ENCODE measurements around the gene RAD9B. TPM values are rescaled to one million over a fixed set of nuclear protein-coding genes. Genes with fewer than 3 reads are reported as not detected.

The RAD9B gene
- total and polyA plus RNA-seq, 2 of the 13 experiments (the other 11 are each of a cell fraction or from before 2014, with no cell fraction given), result 0.05 to 0.38 TPM

DNA sequence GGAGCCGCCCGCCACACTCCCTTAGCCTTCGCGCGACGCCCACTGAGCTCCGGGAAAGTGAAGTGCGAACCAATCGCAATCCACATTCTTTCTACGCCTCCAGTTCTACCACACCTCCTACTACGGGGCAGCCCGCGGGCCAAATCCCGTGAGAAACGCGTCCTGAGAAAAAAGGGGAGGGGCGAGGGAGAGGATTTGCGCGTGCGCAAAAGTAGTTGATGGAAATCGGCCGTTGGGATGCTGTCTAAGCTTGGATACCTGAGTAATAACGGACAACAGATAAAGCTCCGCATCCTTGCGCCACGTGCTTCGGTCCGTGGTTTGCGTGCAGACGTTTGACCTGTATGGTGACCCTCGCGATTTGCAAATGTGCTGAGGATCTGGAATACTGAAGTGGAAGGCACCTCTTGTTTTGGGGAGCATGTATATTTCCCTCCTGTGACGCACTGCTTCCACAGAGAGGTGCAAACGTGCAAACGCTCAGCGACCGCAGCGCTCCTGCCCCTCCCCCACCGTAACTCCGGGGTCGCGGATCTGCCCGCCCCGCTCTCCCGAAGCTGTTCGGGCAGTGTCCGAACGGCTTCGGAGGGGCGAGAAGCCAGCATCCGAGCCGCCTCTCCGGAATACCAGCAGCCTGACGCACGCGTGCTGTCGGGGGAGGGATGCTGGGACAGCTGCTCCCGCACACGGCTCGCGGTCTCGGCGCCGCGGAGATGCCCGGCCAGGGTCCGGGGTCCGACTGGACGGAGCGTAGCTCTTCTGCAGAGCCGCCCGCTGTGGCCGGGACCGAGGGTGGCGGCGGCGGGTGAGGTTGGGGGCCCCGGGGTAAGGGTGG, 33.7 kb upstream of the RAD9B start, which contains the start of the genes FAM216A and GPN3 (continued):
- TF ChIP-seq, protein P1, sequence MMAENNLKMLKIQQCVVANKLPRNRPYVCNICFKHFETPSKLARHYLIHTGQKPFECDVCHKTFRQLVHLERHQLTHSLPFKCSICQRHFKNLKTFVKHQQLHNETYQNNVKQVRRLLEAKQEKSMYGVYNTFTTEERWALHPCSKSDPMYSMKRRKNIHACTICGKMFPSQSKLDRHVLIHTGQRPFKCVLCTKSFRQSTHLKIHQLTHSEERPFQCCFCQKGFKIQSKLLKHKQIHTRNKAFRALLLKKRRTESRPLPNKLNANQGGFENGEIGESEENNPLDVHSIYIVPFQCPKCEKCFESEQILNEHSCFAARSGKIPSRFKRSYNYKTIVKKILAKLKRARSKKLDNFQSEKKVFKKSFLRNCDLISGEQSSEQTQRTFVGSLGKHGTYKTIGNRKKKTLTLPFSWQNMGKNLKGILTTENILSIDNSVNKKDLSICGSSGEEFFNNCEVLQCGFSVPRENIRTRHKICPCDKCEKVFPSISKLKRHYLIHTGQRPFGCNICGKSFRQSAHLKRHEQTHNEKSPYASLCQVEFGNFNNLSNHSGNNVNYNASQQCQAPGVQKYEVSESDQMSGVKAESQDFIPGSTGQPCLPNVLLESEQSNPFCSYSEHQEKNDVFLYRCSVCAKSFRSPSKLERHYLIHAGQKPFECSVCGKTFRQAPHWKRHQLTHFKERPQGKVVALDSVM (CRISPR knock-in tag; IDR thresholded peaks at IDR 0.05), result no peak
- TF ChIP-seq ZNF557 (CRISPR knock-in tag; IDR thresholded peaks at IDR 0.05), result peak; percentile 16; the same call in 1 of the 2 replicates
- TF ChIP-seq, protein P2, sequence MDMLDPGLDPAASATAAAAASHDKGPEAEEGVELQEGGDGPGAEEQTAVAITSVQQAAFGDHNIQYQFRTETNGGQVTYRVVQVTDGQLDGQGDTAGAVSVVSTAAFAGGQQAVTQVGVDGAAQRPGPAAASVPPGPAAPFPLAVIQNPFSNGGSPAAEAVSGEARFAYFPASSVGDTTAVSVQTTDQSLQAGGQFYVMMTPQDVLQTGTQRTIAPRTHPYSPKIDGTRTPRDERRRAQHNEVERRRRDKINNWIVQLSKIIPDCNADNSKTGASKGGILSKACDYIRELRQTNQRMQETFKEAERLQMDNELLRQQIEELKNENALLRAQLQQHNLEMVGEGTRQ (IDR thresholded peaks at IDR 0.05; ENCODE audit: low read depth, low read length), result no peak
- TF ChIP-seq, protein P2 (CRISPR knock-in tag; IDR thresholded peaks at IDR 0.05; ENCODE audit: borderline replicate concordance), result no peak
- peak; percentile 91 for TF ChIP-seq BORCS8-MEF2B (CRISPR knock-in tag; IDR thresholded peaks at IDR 0.05)
- TF ChIP-seq FLYWCH1 (CRISPR knock-in tag; IDR thresholded peaks at IDR 0.05), result peak; percentile 73
- TF ChIP-seq, protein P3, sequence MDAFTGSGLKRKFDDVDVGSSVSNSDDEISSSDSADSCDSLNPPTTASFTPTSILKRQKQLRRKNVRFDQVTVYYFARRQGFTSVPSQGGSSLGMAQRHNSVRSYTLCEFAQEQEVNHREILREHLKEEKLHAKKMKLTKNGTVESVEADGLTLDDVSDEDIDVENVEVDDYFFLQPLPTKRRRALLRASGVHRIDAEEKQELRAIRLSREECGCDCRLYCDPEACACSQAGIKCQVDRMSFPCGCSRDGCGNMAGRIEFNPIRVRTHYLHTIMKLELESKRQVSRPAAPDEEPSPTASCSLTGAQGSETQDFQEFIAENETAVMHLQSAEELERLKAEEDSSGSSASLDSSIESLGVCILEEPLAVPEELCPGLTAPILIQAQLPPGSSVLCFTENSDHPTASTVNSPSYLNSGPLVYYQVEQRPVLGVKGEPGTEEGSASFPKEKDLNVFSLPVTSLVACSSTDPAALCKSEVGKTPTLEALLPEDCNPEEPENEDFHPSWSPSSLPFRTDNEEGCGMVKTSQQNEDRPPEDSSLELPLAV (CRISPR knock-in tag; conservative IDR thresholded peaks at IDR 0.05; ENCODE audit: low read depth), result peak; percentile 84; the same call in 1 of the 2 replicates
- TF ChIP-seq, protein P4, sequence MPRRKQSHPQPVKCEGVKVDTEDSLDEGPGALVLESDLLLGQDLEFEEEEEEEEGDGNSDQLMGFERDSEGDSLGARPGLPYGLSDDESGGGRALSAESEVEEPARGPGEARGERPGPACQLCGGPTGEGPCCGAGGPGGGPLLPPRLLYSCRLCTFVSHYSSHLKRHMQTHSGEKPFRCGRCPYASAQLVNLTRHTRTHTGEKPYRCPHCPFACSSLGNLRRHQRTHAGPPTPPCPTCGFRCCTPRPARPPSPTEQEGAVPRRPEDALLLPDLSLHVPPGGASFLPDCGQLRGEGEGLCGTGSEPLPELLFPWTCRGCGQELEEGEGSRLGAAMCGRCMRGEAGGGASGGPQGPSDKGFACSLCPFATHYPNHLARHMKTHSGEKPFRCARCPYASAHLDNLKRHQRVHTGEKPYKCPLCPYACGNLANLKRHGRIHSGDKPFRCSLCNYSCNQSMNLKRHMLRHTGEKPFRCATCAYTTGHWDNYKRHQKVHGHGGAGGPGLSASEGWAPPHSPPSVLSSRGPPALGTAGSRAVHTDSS (CRISPR knock-in tag; conservative IDR thresholded peaks at IDR 0.05), result no peak
- no peak for TF ChIP-seq ZNF264 (CRISPR knock-in tag; IDR thresholded peaks at IDR 0.05)
- TF ChIP-seq ZNF383 (CRISPR knock-in tag; IDR thresholded peaks at IDR 0.05; ENCODE audit: borderline replicate concordance), result no peak; the same call in 1 of the 2 replicates
- TF ChIP-seq, protein P5, sequence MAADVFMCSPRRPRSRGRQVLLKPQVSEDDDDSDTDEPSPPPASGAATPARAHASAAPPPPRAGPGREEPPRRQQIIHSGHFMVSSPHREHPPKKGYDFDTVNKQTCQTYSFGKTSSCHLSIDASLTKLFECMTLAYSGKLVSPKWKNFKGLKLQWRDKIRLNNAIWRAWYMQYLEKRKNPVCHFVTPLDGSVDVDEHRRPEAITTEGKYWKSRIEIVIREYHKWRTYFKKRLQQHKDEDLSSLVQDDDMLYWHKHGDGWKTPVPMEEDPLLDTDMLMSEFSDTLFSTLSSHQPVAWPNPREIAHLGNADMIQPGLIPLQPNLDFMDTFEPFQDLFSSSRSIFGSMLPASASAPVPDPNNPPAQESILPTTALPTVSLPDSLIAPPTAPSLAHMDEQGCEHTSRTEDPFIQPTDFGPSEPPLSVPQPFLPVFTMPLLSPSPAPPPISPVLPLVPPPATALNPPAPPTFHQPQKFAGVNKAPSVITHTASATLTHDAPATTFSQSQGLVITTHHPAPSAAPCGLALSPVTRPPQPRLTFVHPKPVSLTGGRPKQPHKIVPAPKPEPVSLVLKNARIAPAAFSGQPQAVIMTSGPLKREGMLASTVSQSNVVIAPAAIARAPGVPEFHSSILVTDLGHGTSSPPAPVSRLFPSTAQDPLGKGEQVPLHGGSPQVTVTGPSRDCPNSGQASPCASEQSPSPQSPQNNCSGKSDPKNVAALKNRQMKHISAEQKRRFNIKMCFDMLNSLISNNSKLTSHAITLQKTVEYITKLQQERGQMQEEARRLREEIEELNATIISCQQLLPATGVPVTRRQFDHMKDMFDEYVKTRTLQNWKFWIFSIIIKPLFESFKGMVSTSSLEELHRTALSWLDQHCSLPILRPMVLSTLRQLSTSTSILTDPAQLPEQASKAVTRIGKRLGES (CRISPR knock-in tag; IDR thresholded peaks at IDR 0.05; ENCODE audit: borderline replicate concordance), result no peak; the same call in 1 of the 2 replicates
- TF ChIP-seq FOXJ3 (CRISPR knock-in tag; IDR thresholded peaks at IDR 0.05; ENCODE audit: borderline replicate concordance), result 0 out of 2 replicates have a peak, but pooled peaks have one; percentile 72
- peak; percentile 44; the same call in 1 of the 2 replicates for TF ChIP-seq KLF12 (CRISPR knock-in tag; IDR thresholded peaks at IDR 0.05; ENCODE audit: borderline replicate concordance)
- peak; percentile 77 for TF ChIP-seq ELF1 (CRISPR knock-in tag; IDR thresholded peaks at IDR 0.05)
- peak; percentile 42; the same call in 1 of the 2 replicates for TF ChIP-seq ZFP37 (CRISPR knock-in tag; IDR thresholded peaks at IDR 0.05; ENCODE audit: borderline replicate concordance)
- no peak for TF ChIP-seq SCMH1 (CRISPR knock-in tag; IDR thresholded peaks at IDR 0.05; ENCODE audit: borderline replicate concordance)
- no peak for TF ChIP-seq FOXA1 (IDR thresholded peaks at IDR 0.05)
- TF ChIP-seq FOXA1 (CRISPR knock-in tag; IDR thresholded peaks at IDR 0.05), result no peak
- TF ChIP-seq GATAD2A (CRISPR knock-in tag; IDR thresholded peaks at IDR 0.05), result peak; percentile 68

Measured in HepG2 (cell line).